T-helper 1 cell treated with Interleukin-12 subunit alpha and Interleukin-12 subunit beta and Interleukin-4 antibody, amounts not matched to agents 30 ng/mL and 1 ng/mL, for 36 hours (primary cell): Measurements from ENCODE around the gene HDAC9. TPM values are rescaled to one million over a fixed set of nuclear protein-coding genes. Genes with fewer than 3 reads are reported as not detected.

Source experiments
- intact Hi-C: fragments of 100-400 bp; cut with micrococcal nuclease; formaldehyde crosslinking; loops from one replicate; pipeline ENCODE4 v1.15.1; 2024
- total RNA-seq: library from RNA; stranded (reverse); gene quantifications from 2 replicates; pipeline ENCODE4 v1.2.3, GENCODE V29; 2022

The HDAC9 gene
- total RNA-seq, 1 donor from 2014 or later, result 0.71 TPM

GRCh38 chr7:18579698-18580097 is 84.1 kb downstream of the HDAC9 start:
- intact Hi-C loops, result loop anchor here (10.0 kb wide), 1 partner anchor 225 kb away; no protein-coding TSS in a partner anchor

GRCh38 chr7:18580950-18581349 is 85.4 kb downstream of the HDAC9 start:
- intact Hi-C loops, result no loop called here

GRCh38 chr7:18583305-18583704 is 87.8 kb downstream of the HDAC9 start:
- intact Hi-C loops, result no loop called here

GRCh38 chr7:18590241-18590640 is 94.7 kb downstream of the HDAC9 start:
- intact Hi-C loops, result loop anchor here (1.0 to 5.0 kb wide), 3 partner anchors 76 to 852 kb away; no protein-coding TSS in a partner anchor

GRCh38 chr7:18590744-18591340 is 95.3 kb downstream of the HDAC9 start:
- intact Hi-C loops, result loop anchor here (1.0 to 5.0 kb wide), 3 partner anchors 75 to 851 kb away; no protein-coding TSS in a partner anchor

- intact Hi-C loops, result loop anchor here (5.0 kb wide), 1 partner anchor 459 kb away; no protein-coding TSS in a partner anchor
Observed at GRCh38 chr7:18593602-18594279, 98.2 kb downstream of the HDAC9 start.

GRCh38 chr7:18597754-18598153 is 102.2 kb downstream of the HDAC9 start:
- intact Hi-C loops, result no loop called here

GRCh38 chr7:18607025-18607424 is 111.5 kb downstream of the HDAC9 start:
- intact Hi-C loops, result no loop called here

- intact Hi-C loops, result no loop called here
Observed at GRCh38 chr7:18610331-18610948, 114.9 kb downstream of the HDAC9 start.

- intact Hi-C loops, result no loop called here
Observed at GRCh38 chr7:18614841-18615240, 119.3 kb downstream of the HDAC9 start.

- intact Hi-C loops, result no loop called here
Observed at GRCh38 chr7:18619311-18619710, 123.8 kb downstream of the HDAC9 start.

GRCh38 chr7:18623389-18623788 is 127.8 kb downstream of the HDAC9 start:
- intact Hi-C loops, result no loop called here

- intact Hi-C loops, result no loop called here
Observed at GRCh38 chr7:18624459-18624858, 128.9 kb downstream of the HDAC9 start.

GRCh38 chr7:18626086-18626485 is 130.5 kb downstream of the HDAC9 start:
- intact Hi-C loops, result no loop called here

- intact Hi-C loops, result no loop called here
Observed at GRCh38 chr7:18626717-18627116, 131.2 kb downstream of the HDAC9 start.

GRCh38 chr7:18637516-18637915 is 142.0 kb downstream of the HDAC9 start:
- intact Hi-C loops, result no loop called here

GRCh38 chr7:18638594-18639452 is 143.3 kb downstream of the HDAC9 start:
- intact Hi-C loops, result loop anchor here (1.0 kb wide), 1 partner anchor 222 kb away; no protein-coding TSS in a partner anchor

- intact Hi-C loops, result loop anchor here (1.0 kb wide), 1 partner anchor 222 kb away; no protein-coding TSS in a partner anchor
Observed at GRCh38 chr7:18639711-18640110, 144.2 kb downstream of the HDAC9 start.

GRCh38 chr7:18644981-18645380 is 149.4 kb downstream of the HDAC9 start:
- intact Hi-C loops, result no loop called here

- intact Hi-C loops, result no loop called here
Observed at GRCh38 chr7:18647582-18647981, 152.0 kb downstream of the HDAC9 start.
